T47D (cell line): ENCODE results near the gene NR5A2.

Source experiments
- DNase-seq, 2 experiments: peaks; one replicate each; pipeline versions ENCODE4 v3.0.0 to v3.0.0-alpha.2; 2011 to 2012; ENCODE audit warnings: low read depth in 1 of 2, low spot score in 1 of 2
- JUND ChIP-seq: IDR thresholded peaks from 2 replicates; pipeline ENCODE4 v1.6.1; 2012; ENCODE audit warnings: low read depth
- in situ Hi-C: cut with HindIII; loops from 2 replicates; pipeline ENCODE4 v1.10.0; 2016; ENCODE audit warnings: low sequenced_read_pairs, low pct_unique_long_range_greater_than_20kb

NR5A2 gene

DNA sequence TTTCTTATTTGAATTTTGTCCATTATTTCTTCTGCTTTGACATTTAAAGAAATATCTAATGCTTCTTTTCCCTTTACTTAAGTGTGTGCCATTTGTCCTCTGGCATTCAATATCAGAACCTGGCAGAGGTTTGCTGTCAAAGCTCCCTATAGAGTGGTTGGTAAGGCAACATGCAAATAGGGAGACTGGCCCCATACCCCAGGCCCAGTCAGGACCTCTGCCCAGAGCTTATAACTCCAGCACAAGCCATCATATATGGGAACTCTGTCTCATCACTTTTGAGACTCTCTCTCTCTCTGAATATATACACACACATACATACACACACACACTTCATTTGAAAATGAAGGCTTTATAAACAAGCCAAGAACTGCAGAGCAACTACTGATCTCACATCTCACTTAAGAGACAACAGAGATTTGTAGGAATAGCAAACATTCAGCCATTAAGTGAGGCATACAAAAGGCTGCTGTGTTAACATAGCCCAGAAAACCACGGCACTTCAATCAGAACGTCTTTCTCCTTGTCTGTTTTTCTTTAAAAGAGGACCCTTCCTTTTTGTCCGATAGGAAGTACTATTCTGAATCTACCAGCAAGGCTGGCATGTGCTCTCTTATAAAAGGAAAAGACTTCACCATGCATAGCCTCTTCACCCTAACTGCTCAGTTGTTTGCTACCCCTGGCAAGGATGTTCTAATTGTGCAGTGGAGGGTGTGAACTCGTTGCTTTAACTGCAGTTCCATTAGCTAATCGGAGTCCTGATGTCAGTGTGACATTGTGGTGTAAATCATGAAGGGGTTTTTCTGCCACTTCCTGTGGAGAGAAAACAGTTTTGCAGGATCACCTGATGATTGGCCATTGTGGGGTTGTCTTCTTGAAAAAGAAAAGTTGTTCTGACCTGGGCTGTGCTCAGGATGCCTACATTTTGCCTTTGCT is 101.7 kb downstream of the NR5A2 start:
- in situ Hi-C loops: no loop called here
- DNase-seq: no peak
- no peak for TF ChIP-seq JUND

DNA sequence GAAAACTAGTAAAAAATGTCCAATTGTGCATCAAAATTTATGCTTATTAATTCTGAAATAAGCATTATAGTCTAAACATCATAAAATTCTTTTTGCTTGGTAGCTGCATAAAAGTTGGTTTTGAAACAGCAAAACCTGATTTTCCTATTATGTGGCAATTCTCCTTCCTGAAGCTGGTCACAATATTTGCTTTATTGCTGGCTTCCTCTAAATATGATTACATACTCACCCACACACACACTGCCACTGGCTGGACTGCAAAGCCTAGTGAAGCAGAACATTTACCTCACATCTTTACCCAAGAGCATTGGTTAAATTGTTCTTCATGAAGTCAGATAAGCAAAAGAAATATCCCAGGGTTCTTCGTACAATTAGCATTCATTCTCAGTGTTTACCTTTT is 103.0 kb downstream of the NR5A2 start:
- DNase-seq: peak in 1 of 2 experiments; percentile 60
- in situ Hi-C loops: no loop called here
- TF ChIP-seq JUND: no peak

DNA sequence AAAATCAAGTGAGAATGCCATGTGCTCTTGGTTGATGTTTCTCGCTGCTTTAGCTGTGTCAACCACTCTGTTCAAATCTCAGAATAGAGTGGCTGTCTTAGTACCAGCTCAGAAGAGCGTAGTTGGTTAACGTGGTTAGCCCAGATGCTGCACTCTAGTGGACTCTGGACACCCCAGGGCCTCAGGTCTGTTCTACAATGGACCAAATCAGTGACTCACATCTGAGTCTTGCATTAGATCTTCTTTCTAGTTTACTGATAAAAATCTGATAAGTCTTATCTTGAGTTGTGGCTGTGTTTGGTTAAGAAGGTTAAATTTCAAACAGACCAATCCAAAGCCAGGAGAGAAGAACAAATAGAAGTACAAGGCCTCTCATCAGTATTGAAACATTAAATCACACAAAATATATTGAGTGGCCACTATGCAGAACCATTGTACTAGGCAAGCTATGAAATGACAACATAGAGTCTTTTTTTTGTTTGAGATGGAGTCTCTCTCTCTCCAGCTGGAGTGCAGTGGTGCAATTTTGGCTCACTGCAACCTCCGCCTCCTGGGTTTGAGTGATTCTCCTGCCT is 104.1 kb downstream of the NR5A2 start:
- DNase-seq: peak in 1 of 2 experiments; percentile 12
- in situ Hi-C loops: no loop called here
- no peak for TF ChIP-seq JUND

DNA sequence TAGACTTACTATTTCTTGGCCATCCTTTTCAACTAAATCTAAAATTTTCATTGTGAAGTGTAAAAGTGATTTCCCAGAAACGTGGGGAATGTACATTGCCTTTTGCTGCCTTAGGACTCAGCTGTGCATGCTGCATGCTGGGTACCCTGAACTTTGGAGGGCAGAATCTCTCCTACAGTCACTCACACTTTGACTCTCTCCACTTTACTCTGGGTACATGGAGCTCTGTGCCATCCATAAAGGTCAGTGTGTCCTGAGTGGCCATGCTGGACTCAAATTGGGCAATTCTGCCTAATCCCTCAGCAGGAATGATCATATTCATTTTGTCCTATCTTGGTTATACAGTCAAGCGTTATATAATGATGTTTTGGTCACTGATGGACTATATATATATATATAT is 105.6 kb downstream of the NR5A2 start:
- in situ Hi-C loops: no loop called here
- DNase-seq: no peak
- TF ChIP-seq JUND: no peak

DNA sequence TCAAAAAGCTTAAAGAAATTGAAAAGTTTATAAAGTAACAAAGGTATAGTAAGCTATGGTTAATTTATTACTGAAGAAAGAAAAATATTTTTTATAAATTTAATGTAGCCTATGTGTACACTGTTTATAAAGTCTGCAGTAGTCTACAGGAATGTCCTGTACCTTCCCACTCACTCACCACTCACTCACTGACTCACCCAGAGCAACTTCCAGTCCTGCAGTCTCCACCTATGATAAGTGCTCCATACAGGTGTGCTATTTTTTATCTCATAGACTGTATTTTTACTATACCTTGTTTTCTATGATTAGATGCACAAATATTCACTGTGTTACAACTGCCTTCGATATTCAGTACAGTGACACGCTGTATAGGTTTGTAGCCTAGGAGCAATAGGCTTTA is 106.6 kb downstream of the NR5A2 start:
- TF ChIP-seq JUND: no peak
- in situ Hi-C loops: no loop called here
- no peak for DNase-seq

DNA sequence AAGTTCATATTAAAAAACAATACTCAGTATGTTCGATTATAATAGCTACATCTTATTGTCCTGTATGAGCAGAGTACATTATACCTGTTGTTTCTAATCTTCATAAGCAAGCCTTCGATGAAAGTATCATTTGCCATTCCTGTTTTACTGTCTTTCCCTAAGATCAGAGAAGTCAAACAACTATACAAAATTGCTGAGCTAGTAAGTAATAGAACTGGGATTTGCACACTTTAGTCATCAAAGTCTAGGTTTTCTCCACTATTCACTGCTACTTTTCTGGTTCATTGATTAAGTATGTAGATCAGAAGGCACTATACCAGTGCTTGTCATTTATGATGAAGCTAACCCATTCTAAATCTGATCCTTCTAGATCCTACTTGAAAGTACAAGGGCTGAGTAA is 108.9 kb downstream of the NR5A2 start:
- in situ Hi-C loops: no loop called here
- no peak for DNase-seq
- no peak for TF ChIP-seq JUND

DNA sequence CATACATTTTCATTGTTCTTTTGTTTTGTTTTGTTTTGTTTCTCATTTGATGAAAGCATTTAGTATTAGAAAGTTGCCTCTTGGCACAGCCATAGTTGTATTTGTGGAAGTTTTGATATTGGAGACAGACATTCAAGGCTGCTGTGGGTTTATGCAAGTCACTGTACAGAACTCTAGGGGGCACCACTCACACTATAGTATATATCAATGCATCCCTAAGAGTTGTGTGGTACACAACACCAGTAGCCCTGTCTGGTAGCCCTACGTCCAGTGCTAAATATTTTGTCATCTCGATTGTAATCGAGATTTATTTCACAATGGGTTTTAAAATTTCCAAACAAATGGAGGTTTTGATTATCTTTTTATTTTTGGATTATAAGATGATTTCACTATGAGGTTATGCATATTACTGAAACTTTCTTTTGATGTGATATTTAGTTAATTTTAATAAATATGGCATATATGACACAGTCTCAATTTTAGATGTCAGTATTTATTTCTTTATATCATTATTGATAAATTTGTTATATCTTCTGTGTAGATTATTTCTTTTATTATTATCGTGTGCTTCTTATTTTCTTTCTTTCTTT is 112.2 kb downstream of the NR5A2 start:
- in situ Hi-C loops: no loop called here
- peak; percentile 71 to 88 for DNase-seq

DNA sequence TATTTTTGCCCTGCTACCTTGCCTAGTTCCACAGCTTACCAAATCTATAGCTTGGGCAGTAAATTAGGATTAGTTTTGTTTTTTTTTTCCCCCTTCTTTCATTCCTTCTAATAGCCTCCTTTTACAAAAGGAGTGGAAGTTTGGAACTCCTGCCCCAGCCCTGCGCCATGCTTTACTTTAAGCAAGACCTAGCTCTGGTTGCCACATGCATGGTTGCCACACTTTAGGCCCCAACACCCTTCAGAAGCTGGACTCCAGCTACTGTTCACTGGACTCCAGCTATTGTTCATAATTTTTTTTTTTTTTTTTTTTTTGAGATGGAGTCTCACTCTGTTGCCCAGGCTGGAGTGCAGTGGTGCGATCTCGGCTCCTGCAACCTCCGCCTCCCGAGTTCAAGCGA is 115.8 kb downstream of the NR5A2 start:
- TF ChIP-seq JUND: no peak

More for the DNA sequence above, 112.2 kb downstream of the NR5A2 start:
- no peak for TF ChIP-seq JUND

DNA sequence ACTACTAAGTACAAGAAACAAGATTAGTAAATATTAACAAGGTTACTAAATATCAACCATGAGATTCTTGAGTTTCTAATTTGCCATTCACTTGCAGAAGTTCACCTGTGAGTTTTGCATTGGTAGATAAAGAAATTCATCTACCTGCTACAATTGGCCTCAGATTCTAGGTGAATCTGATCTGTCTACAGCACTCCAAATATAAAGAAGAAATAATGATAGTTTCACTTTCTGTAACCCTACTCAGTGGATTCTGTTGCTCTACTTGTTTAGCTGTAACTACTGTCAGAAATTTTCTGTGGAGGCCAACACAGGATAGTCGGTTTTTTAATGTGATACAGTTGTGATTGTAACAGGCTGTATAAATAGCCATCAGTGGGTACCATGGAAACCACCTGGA is 118.6 kb downstream of the NR5A2 start:
- no peak for TF ChIP-seq JUND
- in situ Hi-C loops: no loop called here
- DNase-seq: no peak

More for the DNA sequence above, 115.8 kb downstream of the NR5A2 start:
- in situ Hi-C loops: no loop called here
- no peak for DNase-seq

DNA sequence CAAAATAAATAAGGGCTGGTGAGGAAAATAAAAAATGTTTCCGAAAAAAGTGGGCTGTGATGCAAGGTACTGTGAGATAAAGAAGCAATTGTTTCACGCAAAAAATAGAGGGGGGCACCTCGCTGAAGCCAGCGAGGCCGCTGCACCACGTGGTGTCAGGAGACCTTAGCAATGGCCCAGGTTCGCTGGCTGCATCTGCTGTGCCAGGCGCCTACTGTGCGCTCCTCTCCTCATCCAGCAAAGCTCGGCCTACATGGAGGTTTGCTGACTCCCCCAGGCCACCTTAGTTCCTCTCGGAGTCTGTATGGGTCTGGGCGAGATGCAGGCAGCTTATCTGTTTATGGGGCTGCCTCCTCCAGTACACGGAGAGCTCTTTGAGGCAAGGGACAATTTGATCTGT is 119.6 kb downstream of the NR5A2 start:
- in situ Hi-C loops: no loop called here

DNA sequence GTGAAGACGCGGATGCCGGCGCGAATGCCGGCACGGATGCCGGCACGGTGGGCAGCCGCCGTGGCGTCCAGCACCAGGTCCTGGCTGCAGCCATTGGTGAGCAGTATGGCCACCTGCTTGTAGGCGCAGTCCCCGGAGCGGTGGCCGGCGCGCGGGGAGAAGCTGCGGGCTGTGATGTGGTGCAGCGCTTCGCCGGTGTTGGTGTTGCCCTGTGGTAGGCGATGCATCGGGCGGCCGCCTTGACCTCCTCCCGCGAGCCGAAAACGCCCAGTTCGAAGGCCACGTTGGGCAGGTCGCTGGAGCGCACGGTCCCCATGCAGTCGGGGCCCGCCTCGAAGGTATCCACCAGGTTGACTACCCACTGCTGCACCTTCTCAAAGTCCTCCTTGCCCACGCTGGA is 120.2 kb downstream of the NR5A2 start:
- no peak for DNase-seq
- in situ Hi-C loops: no loop called here
- TF ChIP-seq JUND: no peak

More for the DNA sequence above, 119.6 kb downstream of the NR5A2 start:
- DNase-seq: no peak
- TF ChIP-seq JUND: no peak

DNA sequence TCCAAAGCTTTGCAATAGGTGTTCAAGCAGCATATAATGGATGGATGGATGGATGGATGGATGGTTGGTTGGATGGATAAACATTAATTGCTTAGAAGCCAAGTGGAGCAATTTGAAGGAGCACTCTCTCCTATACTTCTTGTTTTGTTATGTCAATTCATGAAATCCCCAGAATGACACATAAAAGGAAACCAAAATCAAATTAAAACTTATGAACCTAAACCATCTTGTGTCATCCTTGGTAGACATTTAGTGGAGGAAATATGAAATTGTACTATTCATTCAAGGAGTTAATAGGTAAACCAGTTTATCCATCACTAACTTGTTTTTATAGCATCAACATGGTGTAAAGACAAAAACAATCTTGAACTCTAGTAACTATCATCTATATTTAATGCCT is 122.5 kb downstream of the NR5A2 start:
- DNase-seq: no peak
- TF ChIP-seq JUND: no peak
- in situ Hi-C loops: no loop called here

DNA sequence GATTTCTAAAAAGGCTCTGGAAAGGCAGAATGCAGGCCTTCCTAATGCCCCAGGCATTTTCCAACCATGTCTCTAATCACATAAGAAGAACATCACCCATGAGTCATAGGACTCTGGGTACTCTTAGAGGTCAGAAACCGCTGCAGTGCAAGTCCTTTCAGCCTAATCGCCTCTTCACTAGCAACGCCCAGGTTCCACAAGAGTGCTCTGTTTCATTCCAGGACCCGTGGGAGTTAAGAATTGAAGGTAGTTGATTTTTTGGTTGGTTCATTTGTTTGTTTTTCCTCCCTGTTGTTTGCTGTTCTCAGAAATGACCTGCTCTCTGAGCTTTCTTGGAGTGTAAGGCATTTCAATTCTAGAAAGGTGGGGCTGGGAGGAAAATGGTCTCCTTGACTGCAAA is 123.2 kb downstream of the NR5A2 start:
- in situ Hi-C loops: no loop called here
- no peak for TF ChIP-seq JUND
- DNase-seq: peak; percentile 50 to 82
